Right lobe of liver (tissue), 4 donors: Measurements from ENCODE around the gene EPS8.

Experiments
- POLR2A ChIP-seq: fragments of 450-650 bp; IDR thresholded peaks from one replicate; pipeline ENCODE4 v1.6.1; 2017; ENCODE audit warnings: antibody characterized with exemption, mild to moderate bottlenecking
- TF ChIP-seq, protein P1 (sequence below), 4 donors: fragments of 200-600 bp in 3 of 4; fragments of 450-650 bp in 1 of 4; IDR thresholded peaks; one replicate each; pipeline versions ENCODE4 v1.5.1 to v1.8.0; 2016 to 2022; ENCODE audit warnings: antibody characterized with exemption in 4 of 4, mild to moderate bottlenecking in 2 of 4
- donor health status: DM: no; HTN: no; CAD: no.
- donor health status: DM: no; HTN: no; CAD: no.
- donor health status: DM: no; HTN: yes; CAD: no.

DNA sequence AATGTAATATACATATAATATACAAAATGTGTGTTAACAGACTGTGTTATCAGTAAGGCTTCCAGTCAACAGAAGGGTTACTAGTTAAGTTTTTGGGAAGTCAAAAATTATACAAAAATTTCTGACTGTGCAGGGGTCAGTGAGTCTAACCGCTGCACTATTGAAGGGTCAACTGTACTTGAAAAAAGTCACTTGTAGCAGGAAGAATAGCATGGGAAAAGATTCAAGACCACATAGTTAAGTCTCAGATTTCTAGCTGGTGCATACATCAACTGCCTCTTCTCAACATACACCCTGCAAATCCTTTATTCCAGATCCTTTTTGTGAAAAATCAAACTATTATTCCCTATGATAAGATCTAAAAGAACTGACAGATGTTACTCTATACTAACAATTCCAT is 5.9 kb downstream of the EPS8 start:
- TF ChIP-seq POLR2A, result no peak
- TF ChIP-seq, protein P1, sequence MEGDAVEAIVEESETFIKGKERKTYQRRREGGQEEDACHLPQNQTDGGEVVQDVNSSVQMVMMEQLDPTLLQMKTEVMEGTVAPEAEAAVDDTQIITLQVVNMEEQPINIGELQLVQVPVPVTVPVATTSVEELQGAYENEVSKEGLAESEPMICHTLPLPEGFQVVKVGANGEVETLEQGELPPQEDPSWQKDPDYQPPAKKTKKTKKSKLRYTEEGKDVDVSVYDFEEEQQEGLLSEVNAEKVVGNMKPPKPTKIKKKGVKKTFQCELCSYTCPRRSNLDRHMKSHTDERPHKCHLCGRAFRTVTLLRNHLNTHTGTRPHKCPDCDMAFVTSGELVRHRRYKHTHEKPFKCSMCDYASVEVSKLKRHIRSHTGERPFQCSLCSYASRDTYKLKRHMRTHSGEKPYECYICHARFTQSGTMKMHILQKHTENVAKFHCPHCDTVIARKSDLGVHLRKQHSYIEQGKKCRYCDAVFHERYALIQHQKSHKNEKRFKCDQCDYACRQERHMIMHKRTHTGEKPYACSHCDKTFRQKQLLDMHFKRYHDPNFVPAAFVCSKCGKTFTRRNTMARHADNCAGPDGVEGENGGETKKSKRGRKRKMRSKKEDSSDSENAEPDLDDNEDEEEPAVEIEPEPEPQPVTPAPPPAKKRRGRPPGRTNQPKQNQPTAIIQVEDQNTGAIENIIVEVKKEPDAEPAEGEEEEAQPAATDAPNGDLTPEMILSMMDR (IDR thresholded peaks at IDR 0.05), result no peak
